Keratinocyte (primary cell): ENCODE results near the gene ARL5A. TPM values are rescaled to one million over a fixed set of nuclear protein-coding genes. Genes with fewer than 3 reads are reported as not detected.

Experiments
- DNase-seq: peaks from one replicate; pipeline ENCODE4 v3.0.0-alpha.2; 2011; ENCODE audit warnings: low read depth, missing footprints, low spot score
- FAIRE-seq: peaks from 2 replicates; lab custom pipeline; 2011; peaks lifted over from hg19 to GRCh38; lab: Jason Lieb, UNC
- H2AFZ ChIP-seq: 2 replicates; pipeline ENCODE4 v1.6.0; 2012; ENCODE audit warnings: low read length, control low read depth, inconsistent platforms; ENCODE audit not compliant: control insufficient read depth
- H3K27ac ChIP-seq: 2 replicates; pipeline ENCODE4 v1.5.1; 2011; ENCODE audit warnings: low read length; ENCODE audit not compliant: control insufficient read depth, insufficient read depth
- H3K27me3 ChIP-seq: 3 replicates; pipeline ENCODE4 v1.6.0; 2011; ENCODE audit warnings: low read length; ENCODE audit not compliant: control insufficient read depth, insufficient read depth; ENCODE audit errors: extremely low read depth
- H3K36me3 ChIP-seq, 2 experiments: 2 replicates in 1 of 2; 3 replicates in 1 of 2; pipeline ENCODE4 v1.5.1; 2011; ENCODE audit warnings: low read length in 2 of 2, mild to moderate bottlenecking in 1 of 2; ENCODE audit not compliant: control insufficient read depth in 2 of 2, insufficient read depth in 2 of 2; ENCODE audit errors: extremely low read depth in 1 of 2
- H3K4me1 ChIP-seq: 3 replicates; pipeline ENCODE4 v1.5.1; 2011; ENCODE audit warnings: low read length; ENCODE audit not compliant: control insufficient read depth, insufficient read depth; ENCODE audit errors: extremely low read depth
- H3K4me2 ChIP-seq: 3 replicates; pipeline ENCODE4 v1.6.0; 2011; ENCODE audit warnings: low read depth, low read length; ENCODE audit not compliant: control insufficient read depth, insufficient read depth; ENCODE audit errors: extremely low read depth
- H3K4me3 ChIP-seq, 3 experiments: fragments of 200-600 bp in 1 of 3; sonication (generic) in 1 of 3; 2 replicates in 2 of 3; 3 replicates in 1 of 3; pipeline ENCODE4 v1.5.1; 2011 to 2016; ENCODE audit warnings: low read length in 3 of 3, mild to moderate bottlenecking in 3 of 3, control low read depth in 2 of 3, inconsistent platforms in 1 of 3, low read depth in 1 of 3, mixed read lengths in 1 of 3, mixed run types in 1 of 3, moderate library complexity in 1 of 3; ENCODE audit not compliant: control insufficient read depth in 2 of 3, insufficient read depth in 2 of 3; ENCODE audit errors: extremely low read depth in 1 of 3
- H3K79me2 ChIP-seq: 2 replicates; pipeline ENCODE4 v1.6.0; 2012; ENCODE audit warnings: low read length; ENCODE audit not compliant: control insufficient read depth, insufficient read depth
- H3K9ac ChIP-seq: 3 replicates; pipeline ENCODE4 v1.6.0; 2011; ENCODE audit warnings: low read length; ENCODE audit not compliant: control insufficient read depth, insufficient read depth; ENCODE audit errors: extremely low read depth
- H3K9me1 ChIP-seq: 3 replicates; pipeline ENCODE4 v1.6.0; 2011; ENCODE audit warnings: low read length; ENCODE audit not compliant: control insufficient read depth, insufficient read depth; ENCODE audit errors: extremely low read depth
- H3K9me3 ChIP-seq: 2 replicates; pipeline ENCODE4 v1.5.1; 2012; ENCODE audit warnings: low read depth, low read length; ENCODE audit not compliant: control insufficient read depth
- H4K20me1 ChIP-seq: 3 replicates; pipeline ENCODE4 v1.6.0; 2011; ENCODE audit warnings: low read length; ENCODE audit not compliant: control insufficient read depth, insufficient read depth; ENCODE audit errors: extremely low read depth
- CTCF ChIP-seq, 3 experiments: IDR thresholded peaks in 1 of 3; conservative IDR thresholded peaks in 1 of 3; optimal IDR thresholded peaks in 1 of 3; 2 replicates in 2 of 3; 3 replicates in 1 of 3; pipeline versions ENCODE3 to v1.5.1; 2011; ENCODE audit warnings: low read length in 3 of 3, mild to moderate bottlenecking in 3 of 3, moderate library complexity in 2 of 3, control low read depth in 1 of 3, inconsistent platforms in 1 of 3; ENCODE audit not compliant: insufficient read depth in 2 of 3; ENCODE audit errors: extremely low read depth in 1 of 3
- EZH2 ChIP-seq: IDR thresholded peaks from one replicate; pipeline ENCODE4 v1.6.1; 2012; ENCODE audit warnings: inconsistent platforms, mild to moderate bottlenecking, low read length, moderate library complexity
- dilution Hi-C: fragments of 300-500 bp; cut with MboI; formaldehyde crosslinking; loops from one replicate; pipeline ENCODE4 v1.7.0; 2020; ENCODE audit warnings: low sequenced_read_pairs; ENCODE audit not compliant: extremely low pct_ligation_motif_present
- polyA plus RNA-seq, 5 experiments: library from polyadenylated mRNA; depleted of rRNA in 3 of 5; stranded (reverse) in 3 of 5; stranded (forward) in 1 of 5; unstranded in 1 of 5; fragments of >200 nt; gene quantifications; 1 replicate in 1 of 5; 2 replicates in 3 of 5; 3 replicates in 1 of 5; pipeline versions ENCODE4 v1.2.1 to v1.2.3, GENCODE V29; 2011 to 2012; ENCODE audit warnings: missing spikeins in 2 of 5, low read depth in 1 of 5, low replicate concordance in 1 of 5

The ARL5A gene
- polyA plus RNA-seq, 1 donor (not counting 4 experiments of a cell fraction or from before 2014, with no cell fraction given): 25.5 TPM

GRCh38 chr2:151757861-151758260 lies 70.4 kb downstream of the ARL5A start:
- no peaks in the 10 kb centered on the region for H3K36me3 ChIP-seq
- H3K27ac ChIP-seq: no peak overlapping the region
- H3K9me3 ChIP-seq: no peaks in the 10 kb centered on the region
- H4K20me1 ChIP-seq: no peaks in the 10 kb centered on the region
- no peak for FAIRE-seq
- no peak for DNase-seq
- no peak overlapping the region for H3K9ac ChIP-seq
- H3K4me2 ChIP-seq: no peak overlapping the region
- H3K79me2 ChIP-seq: no peaks in the 10 kb centered on the region
- TF ChIP-seq EZH2 (no peak), CTCF (optimal IDR thresholded peaks at IDR 0.05 in 1 of 3, IDR thresholded peaks at IDR 0.05 in 1 of 3, conservative IDR thresholded peaks at IDR 0.05 in 1 of 3; ENCODE audit: extremely low read depth in 1 of 3, insufficient read depth in 2 of 3, low read length in 3 of 3) (no peak)
- H3K9me1 ChIP-seq: no peaks in the 10 kb centered on the region
- dilution Hi-C loops: no loop called here
- no peaks in the 10 kb centered on the region for H3K4me1 ChIP-seq
- H3K27me3 ChIP-seq: no peaks in the 10 kb centered on the region
- H2AFZ ChIP-seq: no peak overlapping the region
- no peak overlapping the region for H3K4me3 ChIP-seq

DNA sequence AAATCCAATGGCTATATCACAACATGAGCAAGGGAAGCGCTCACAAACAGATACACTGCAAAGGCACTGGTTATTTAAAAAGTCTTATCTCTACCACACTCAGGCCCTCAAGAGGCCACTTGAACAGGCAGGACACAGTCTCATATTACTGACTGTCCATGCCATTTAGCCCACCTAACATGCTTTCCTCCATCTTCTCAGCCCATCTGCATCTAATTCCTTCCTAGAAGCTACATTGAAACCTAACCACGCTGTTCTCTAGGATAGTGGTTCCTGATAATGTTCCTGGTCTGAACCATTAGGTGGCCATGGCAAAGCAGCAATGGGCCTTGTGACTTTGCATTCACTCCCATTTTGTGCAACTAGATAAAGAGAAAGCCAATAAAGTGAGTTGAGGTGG lies 71.4 kb downstream of the ARL5A start:
- H3K4me2 ChIP-seq: no peak overlapping the region
- H3K27ac ChIP-seq: no peak overlapping the region
- TF ChIP-seq CTCF (optimal IDR thresholded peaks at IDR 0.05 in 1 of 3, IDR thresholded peaks at IDR 0.05 in 1 of 3, conservative IDR thresholded peaks at IDR 0.05 in 1 of 3; ENCODE audit: extremely low read depth in 1 of 3, insufficient read depth in 2 of 3, low read length in 3 of 3) (no peak), EZH2 (no peak)
- dilution Hi-C loops: no loop called here
- DNase-seq (no peak), FAIRE-seq (no peak)
- no peak overlapping the region for H3K9ac ChIP-seq
- no peak overlapping the region for H3K4me3 ChIP-seq
- no peaks in the 10 kb centered on the region for H3K9me3 ChIP-seq
- H2AFZ ChIP-seq: no peak overlapping the region
- no peaks in the 10 kb centered on the region for H3K27me3 ChIP-seq
- H4K20me1 ChIP-seq: no peaks in the 10 kb centered on the region
- H3K79me2 ChIP-seq: no peaks in the 10 kb centered on the region
- H3K36me3 ChIP-seq: no peaks in the 10 kb centered on the region
- H3K9me1 ChIP-seq: no peaks in the 10 kb centered on the region
- no peaks in the 10 kb centered on the region for H3K4me1 ChIP-seq
